Ovary (tissue), 9 donors: ENCODE results near the gene ATXN1. TPM values are rescaled to one million over a fixed set of nuclear protein-coding genes. Genes with fewer than 3 reads are reported as not detected.

Experiments used
- DNase-seq, 5 donors: peaks; one replicate each; pipeline ENCODE4 v3.0.0-alpha.2; 2019 to 2020
- H3K27ac ChIP-seq, 2 donors: fragments of 200-600 bp; one replicate each; pipeline versions ENCODE4 v1.5.1 to v1.8.0; 2019 to 2022
- H3K27me3 ChIP-seq: fragments of 200-600 bp; one replicate; pipeline ENCODE4 v1.8.0; 2022
- H3K36me3 ChIP-seq: fragments of 200-600 bp; sonication (generic); one replicate; pipeline ENCODE4 v1.5.1; 2019
- H3K4me1 ChIP-seq: one replicate; pipeline ENCODE4 v1.8.1; 2013; ENCODE audit warnings: mild to moderate bottlenecking, moderate library complexity; ENCODE audit not compliant: insufficient read depth
- H3K4me3 ChIP-seq: fragments of 200-600 bp; sonication (generic); one replicate; pipeline ENCODE4 v1.5.1; 2017
- H3K9me3 ChIP-seq, 2 donors: fragments of 200-600 bp in 1 of 2; sonication (generic) in 1 of 2; one replicate each; pipeline versions ENCODE4 v1.5.1 to v1.8.1; 2013 to 2019; ENCODE audit warnings: mild to moderate bottlenecking in 1 of 2, moderate library complexity in 1 of 2
- CTCF ChIP-seq, 3 donors: fragments of 450-650 bp in 2 of 3; fragments of 200-600 bp in 1 of 3; IDR thresholded peaks; one replicate each; pipeline versions ENCODE4 v1.5.1 to v1.8.0; 2016 to 2022; ENCODE audit warnings: antibody characterized with exemption in 3 of 3, mild to moderate bottlenecking in 1 of 3
- EP300 ChIP-seq: sonication (generic); formaldehyde crosslinking; IDR thresholded peaks from one replicate; pipeline ENCODE4 v1.6.1; 2017; ENCODE audit warnings: antibody characterized with exemption
- POLR2A ChIP-seq: fragments of 450-650 bp; IDR thresholded peaks from one replicate; pipeline ENCODE4 v1.6.1; 2017; ENCODE audit warnings: antibody characterized with exemption, mild to moderate bottlenecking, moderate library complexity
- WGBS, 3 donors: extraction: QIAGEN DNeasy Blood & Tissue Kit in 1 of 3; methylation state at CpG; one replicate each; pipeline versions ENCODE4 v1.1.5 to v1.1.7; 2013 to 2017; 5-methylcytosine and 5-hydroxymethylcytosine counted together
- intact Hi-C, 4 donors: fragments of 100-400 bp; cut with DNase I; formaldehyde crosslinking; loops; one replicate each; pipeline versions ENCODE4 v1.11.0 to v1.15.1; 2022 to 2023
- polyA plus RNA-seq, 2 donors: library from polyadenylated mRNA; stranded (reverse); fragments of 200-250 nt in 1 of 2; fragments of 350-450 nt in 1 of 2; fragmentation: Illumina TruSeq in 1 of 2; extraction: RNeasy Lipid Tissue Mini Kit (QIAGEN cat#74804) in 1 of 2; gene quantifications; one replicate each; pipeline ENCODE4 v1.2.3, GENCODE V29; 2013 to 2014
- total RNA-seq, 7 donors: library from RNA; depleted of rRNA in 2 of 7; stranded (reverse); fragments of >200 nt in 2 of 7; fragmentation: NEBNext Ultra II Directional in 3 of 7; extraction: Animal tissue kit (Norgen Biotek cat#: 25700) in 3 of 7; gene quantifications; one replicate each; pipeline versions ENCODE4 v1.1.0 to v1.2.4, GENCODE V29; 2016 to 2023
- donor health status: DM: no; HTN: no; CAD: no; lungs with moderate emphysema.
- donor health status: DM: no; HTN: no; CAD: no.
- donor health status: Bipolar disorder and iron deficiency.
- donor health status: DM: yes; HTN: yes; CAD: no.
- donor health status: DM: no; HTN: no; CAD: no.
- donor health status: DM: yes; HTN: yes; CAD: no.

Gene ATXN1
- total and polyA plus RNA-seq, 9 donors = 7.3 to 38.2 (median 30.4) TPM

GRCh38 chr6:16518265-16518664, 243.0 kb downstream of the ATXN1 start:
- no peaks in the 10 kb centered on the region for H3K36me3 ChIP-seq
- no peak overlapping the region for H3K4me3 ChIP-seq
- no peak for DNase-seq
- peaks cover 9% of the 10 kb centered on the region for H3K4me1 ChIP-seq
- intact Hi-C loops = loop anchor here in 2 of 4 donors (10.0 kb wide), 2 partner anchors 183 to 247 kb away; partner anchors contain the start of gene ATXN1 (in 1 of the 2)
- H3K9me3 ChIP-seq = no peaks in the 10 kb centered on the region
- no peak overlapping the region for H3K27ac ChIP-seq
- TF ChIP-seq CTCF (IDR thresholded peaks at IDR 0.05) (no peak), EP300 (no peak), POLR2A (no peak)
- H3K27me3 ChIP-seq = no peaks in the 10 kb centered on the region
- WGBS, 3 donors = 88 to 89% (median 89%) methylated on average over 5 of the region's 5 CpGs

GRCh38 chr6:16514249-16514648, 247.0 kb downstream of the ATXN1 start:
- peaks cover 18% of the 10 kb centered on the region for H3K4me1 ChIP-seq
- peak in 1 of 5 donors; percentile 21 for DNase-seq
- intact Hi-C loops = loop anchor here (5.0 to 10.0 kb wide), 3 partner anchors 179 to 251 kb away; partner anchors contain the start of gene ATXN1 (in 3 of the 4)
- H3K36me3 ChIP-seq = no peaks in the 10 kb centered on the region
- 3 to 9% (median 7%) methylated on average over 8 of the region's 8 CpGs for WGBS, 3 donors
- TF ChIP-seq CTCF (IDR thresholded peaks at IDR 0.05) (peak; percentile 16 to 34 (median 33)), EP300 (no peak)
- H3K27ac ChIP-seq = no peak overlapping the region
- H3K27me3 ChIP-seq = no peaks in the 10 kb centered on the region
- H3K9me3 ChIP-seq = no peaks in the 10 kb centered on the region
- no peak overlapping the region for H3K4me3 ChIP-seq

- Histone ChIP-seq H3K27me3 (no peaks in the 10 kb centered on the region), H3K27ac (no peak overlapping the region), H3K4me1 (peaks cover 18% of the 10 kb centered on the region), H3K4me3 (no peak overlapping the region), H3K9me3 (no peaks in the 10 kb centered on the region), H3K36me3 (no peaks in the 10 kb centered on the region)
- intact Hi-C loops = loop anchor here (2.0 to 10.0 kb wide), 4 partner anchors 178 to 252 kb away; partner anchors contain the start of gene ATXN1 (in 4 of the 4)
- 20 to 39% (median 20%) methylated on average over 6 of the region's 6 CpGs for WGBS, 3 donors
- no peak for DNase-seq
- TF ChIP-seq POLR2A (no peak), CTCF (IDR thresholded peaks at IDR 0.05) (no peak), EP300 (no peak)
Measured at GRCh38 chr6:16512544-16513290, 248.5 kb downstream of the ATXN1 start.

GRCh38 chr6:16511723-16512489, 249.4 kb downstream of the ATXN1 start:
- H3K36me3 ChIP-seq = no peaks in the 10 kb centered on the region
- H3K27me3 ChIP-seq = no peaks in the 10 kb centered on the region
- peaks cover 18% of the 10 kb centered on the region for H3K4me1 ChIP-seq
- WGBS, 3 donors = 34 to 50% (median 35%) methylated on average over 9 to 10 of the region's 10 CpGs
- H3K27ac ChIP-seq = peak overlapping the region in 1 of 2 donors; percentile 8
- H3K4me3 ChIP-seq = no peak overlapping the region
- TF ChIP-seq CTCF (IDR thresholded peaks at IDR 0.05) (no peak), EP300 (no peak), POLR2A (no peak)
- intact Hi-C loops = loop anchor here (2.0 to 10.0 kb wide), 4 partner anchors 177 to 253 kb away; partner anchors contain the start of gene ATXN1 (in 4 of the 4)
- H3K9me3 ChIP-seq = no peaks in the 10 kb centered on the region
- DNase-seq = no peak
